PFSK-1 (cell line): Measurements from ENCODE around the gene GGT1.

Experiments
- FOXP2 ChIP-seq: optimal IDR thresholded peaks from 2 replicates; pipeline ENCODE3; 2011; ENCODE audit warnings: borderline replicate concordance, control low read depth, inconsistent platforms; ENCODE audit not compliant: insufficient read depth; ENCODE audit errors: extremely low read length, extremely low read depth
- POLR2AphosphoS5 ChIP-seq: IDR thresholded peaks from 2 replicates; pipeline ENCODE4 v1.6.1; 2012; ENCODE audit warnings: low read depth, mild to moderate bottlenecking, control low read depth, low read length, moderate library complexity
- REST ChIP-seq, 2 experiments: IDR thresholded peaks; 2 replicates each; pipeline versions ENCODE4 v1.6.1 to v1.8.0; 2011 to 2012; ENCODE audit warnings: low read depth in 2 of 2, low read length in 2 of 2, control low read depth in 1 of 2, inconsistent platforms in 1 of 2, mild to moderate bottlenecking in 1 of 2, moderate library complexity in 1 of 2; ENCODE audit not compliant: insufficient read depth in 1 of 2
- SIN3A ChIP-seq: IDR thresholded peaks from 2 replicates; pipeline ENCODE4 v1.6.1; 2012; ENCODE audit warnings: mild to moderate bottlenecking, low read length, moderate library complexity, borderline replicate concordance; ENCODE audit not compliant: insufficient read depth

- TF ChIP-seq POLR2AphosphoS5 (no peak), SIN3A (no peak), REST (IDR thresholded peaks at IDR 0.05; ENCODE audit: insufficient read depth in 1 of 2, low read depth in 2 of 2, low read length in 2 of 2) (no peak), FOXP2 (no peak)
These were observed 39.7 kb upstream of the GGT1 start for GRCh38 chr22:24563246-24563645.
